A549 (cell line): ENCODE measurements around the gene C1QTNF12.

Experiments
- CEBPB ChIP-seq, 2 experiments: fragments of >200 bp in 1 of 2; sonication (Bioruptor Twin) in 1 of 2; formaldehyde crosslinking in 1 of 2; IDR thresholded peaks; 2 replicates each; pipeline ENCODE4 v1.6.1; 2012 to 2016
- CHD2 ChIP-seq: fragments of 150-350 bp; IDR thresholded peaks from 2 replicates; pipeline ENCODE4 v1.6.1; 2014; ENCODE audit warnings: low read length; ENCODE audit not compliant: partially characterized antibody
- EP300 ChIP-seq, 2 experiments: fragments of >200 bp; sonication (Bioruptor Twin); formaldehyde crosslinking; IDR thresholded peaks; 2 replicates in 1 of 2; 3 replicates in 1 of 2; pipeline ENCODE4 v1.6.1; 2016 to 2017
- JUN ChIP-seq, 2 experiments: fragments of >200 bp; sonication (Bioruptor Twin); formaldehyde crosslinking; IDR thresholded peaks; 2 replicates in 1 of 2; 3 replicates in 1 of 2; pipeline ENCODE4 v1.6.1; 2016 to 2017
- MYC ChIP-seq: IDR thresholded peaks from 2 replicates; pipeline ENCODE4 v1.6.1; 2012; ENCODE audit warnings: mild to moderate bottlenecking, inconsistent platforms, low read length, improper control_type of control experiment, borderline replicate concordance
- POLR2A ChIP-seq: IDR thresholded peaks from 2 replicates; pipeline ENCODE4 v1.6.1; 2012; ENCODE audit warnings: mild to moderate bottlenecking, low read length
- RAD21 ChIP-seq, 2 experiments: fragments of >200 bp in 1 of 2; sonication (Bioruptor Twin) in 1 of 2; formaldehyde crosslinking in 1 of 2; IDR thresholded peaks in 1 of 2; conservative IDR thresholded peaks in 1 of 2; 2 replicates in 1 of 2; 3 replicates in 1 of 2; pipeline ENCODE4 v1.6.1; 2012 to 2018; ENCODE audit warnings: inconsistent platforms in 1 of 2
- TF ChIP-seq, protein P1 (sequence below): fragments of >200 bp; sonication (Bioruptor Twin); formaldehyde crosslinking; IDR thresholded peaks from 3 replicates; pipeline ENCODE4 v1.5.1; 2016
- TF ChIP-seq, protein P2 (sequence below): IDR thresholded peaks from 2 replicates; pipeline ENCODE4 v1.6.1; 2012

- TF ChIP-seq RAD21 (conservative IDR thresholded peaks at IDR 0.05 in 1 of 2, IDR thresholded peaks at IDR 0.05 in 1 of 2) (no peak), POLR2A (no peak), EP300 (IDR thresholded peaks at IDR 0.05) (no peak), MYC (no peak), CHD2 (no peak), JUN (IDR thresholded peaks at IDR 0.05) (no peak), CEBPB (IDR thresholded peaks at IDR 0.05) (no peak)
- TF ChIP-seq, protein P1, sequence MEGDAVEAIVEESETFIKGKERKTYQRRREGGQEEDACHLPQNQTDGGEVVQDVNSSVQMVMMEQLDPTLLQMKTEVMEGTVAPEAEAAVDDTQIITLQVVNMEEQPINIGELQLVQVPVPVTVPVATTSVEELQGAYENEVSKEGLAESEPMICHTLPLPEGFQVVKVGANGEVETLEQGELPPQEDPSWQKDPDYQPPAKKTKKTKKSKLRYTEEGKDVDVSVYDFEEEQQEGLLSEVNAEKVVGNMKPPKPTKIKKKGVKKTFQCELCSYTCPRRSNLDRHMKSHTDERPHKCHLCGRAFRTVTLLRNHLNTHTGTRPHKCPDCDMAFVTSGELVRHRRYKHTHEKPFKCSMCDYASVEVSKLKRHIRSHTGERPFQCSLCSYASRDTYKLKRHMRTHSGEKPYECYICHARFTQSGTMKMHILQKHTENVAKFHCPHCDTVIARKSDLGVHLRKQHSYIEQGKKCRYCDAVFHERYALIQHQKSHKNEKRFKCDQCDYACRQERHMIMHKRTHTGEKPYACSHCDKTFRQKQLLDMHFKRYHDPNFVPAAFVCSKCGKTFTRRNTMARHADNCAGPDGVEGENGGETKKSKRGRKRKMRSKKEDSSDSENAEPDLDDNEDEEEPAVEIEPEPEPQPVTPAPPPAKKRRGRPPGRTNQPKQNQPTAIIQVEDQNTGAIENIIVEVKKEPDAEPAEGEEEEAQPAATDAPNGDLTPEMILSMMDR, result no peak
- TF ChIP-seq, protein P2, sequence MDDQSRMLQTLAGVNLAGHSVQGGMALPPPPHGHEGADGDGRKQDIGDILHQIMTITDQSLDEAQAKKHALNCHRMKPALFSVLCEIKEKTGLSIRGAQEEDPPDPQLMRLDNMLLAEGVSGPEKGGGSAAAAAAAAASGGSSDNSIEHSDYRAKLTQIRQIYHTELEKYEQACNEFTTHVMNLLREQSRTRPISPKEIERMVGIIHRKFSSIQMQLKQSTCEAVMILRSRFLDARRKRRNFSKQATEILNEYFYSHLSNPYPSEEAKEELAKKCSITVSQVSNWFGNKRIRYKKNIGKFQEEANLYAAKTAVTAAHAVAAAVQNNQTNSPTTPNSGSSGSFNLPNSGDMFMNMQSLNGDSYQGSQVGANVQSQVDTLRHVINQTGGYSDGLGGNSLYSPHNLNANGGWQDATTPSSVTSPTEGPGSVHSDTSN, result no peak
Observed at GRCh38 chr1:1211541-1212441, 34.7 kb downstream of the C1QTNF12 start.
